Activated CD8-positive, alpha-beta memory T cell treated with anti-CD3 and anti-CD28 coated beads for 36 hours (primary cell): ENCODE results near the gene TRERF1. TPM values are rescaled to one million over a fixed set of nuclear protein-coding genes. Genes with fewer than 3 reads are reported as not detected.
"Not testable (repeated sequence)": the region's sequence is repeated elsewhere in the genome, so short reads cannot be mapped to it uniquely, and the experiment has no call there.

Source experiments
- CTCF ChIA-PET: fragments of 350-600 bp; sonication (Branson Sonifier 250); formaldehyde crosslinking; loops from one replicate; lab custom pipeline; 2021; ENCODE audit warnings: antibody characterized with exemption; lab: Charles Lee
- POLR2A ChIA-PET: fragments of 350-600 bp; sonication (Branson Sonifier 250); formaldehyde crosslinking; loops from one replicate; lab custom pipeline; 2021; ENCODE audit warnings: antibody characterized with exemption; lab: Charles Lee
- total RNA-seq, 2 experiments: library from RNA; stranded (reverse); gene quantifications; one replicate each; pipeline ENCODE4 v1.2.3, GENCODE V29; 2021

The TRERF1 gene
- total RNA-seq, 2 experiments from 2014 or later: 7.5 to 8.1 TPM

- ChIA-PET POLR2A (no interaction called here), CTCF (interaction anchor here (1.1 kb wide), 1 partner anchor 308 kb away, joined by 3 read pairs; no protein-coding TSS in a partner anchor)
Observed at GRCh38 chr6:42224222-42225028, 227.3 kb downstream of the TRERF1 start.

GRCh38 chr6:42222448-42222847 lies 229.3 kb downstream of the TRERF1 start:
- POLR2A ChIA-PET: interaction anchor here (0.7 kb wide), 1 partner anchor 8 kb away, joined by 8 read pairs; no protein-coding TSS in a partner anchor
- CTCF ChIA-PET: interaction anchor here (0.5 to 1.7 kb wide), 2 partner anchors 340 to 571 kb away, joined by 3 to 4 read pairs; no protein-coding TSS in a partner anchor

GRCh38 chr6:42221546-42221945 lies 230.2 kb downstream of the TRERF1 start:
- ChIA-PET CTCF (interaction anchor here (1.7 kb wide), 1 partner anchor 341 kb away, joined by 4 read pairs; no protein-coding TSS in a partner anchor), POLR2A (no interaction called here)

- POLR2A ChIA-PET: no interaction called here
- CTCF ChIA-PET: interaction anchor here (0.6 kb wide), 1 partner anchor 284 kb away, joined by 3 read pairs; no protein-coding TSS in a partner anchor
Observed at GRCh38 chr6:42220807-42221206, 230.9 kb downstream of the TRERF1 start.

- CTCF ChIA-PET: interaction anchor here (0.7 to 1.1 kb wide), 3 partner anchors 140 to 330 kb away, joined by 3 to 4 read pairs (median 3); no protein-coding TSS in a partner anchor
- POLR2A ChIA-PET: no interaction called here
Observed at GRCh38 chr6:42217519-42218367, 234.0 kb downstream of the TRERF1 start, which contains the start of gene MRPS10. Gene MRPS10 (minus strand): TSS chr6:42217861. CDS start chr6:42217849, 12 bp downstream.

- POLR2A ChIA-PET: no interaction called here
- CTCF ChIA-PET: interaction anchor here (0.7 to 1.1 kb wide), 3 partner anchors 140 to 330 kb away, joined by 3 to 4 read pairs (median 3); no protein-coding TSS in a partner anchor
Observed at GRCh38 chr6:42217157-42217518, 234.6 kb downstream of the TRERF1 start.

GRCh38 chr6:42216495-42216894 lies 235.2 kb downstream of the TRERF1 start:
- CTCF ChIA-PET: interaction anchor here (0.7 to 1.1 kb wide), 3 partner anchors 139 to 331 kb away, joined by 3 to 4 read pairs (median 3); no protein-coding TSS in a partner anchor
- POLR2A ChIA-PET: not testable (repeated sequence)

- ChIA-PET CTCF (no interaction called here), POLR2A (no interaction called here)
Observed at GRCh38 chr6:42212442-42212841, 239.3 kb downstream of the TRERF1 start.

GRCh38 chr6:42211726-42212125 lies 240.0 kb downstream of the TRERF1 start:
- CTCF ChIA-PET: interaction anchor here (0.6 kb wide), 1 partner anchor 336 kb away, joined by 3 read pairs; no protein-coding TSS in a partner anchor
- POLR2A ChIA-PET: no interaction called here

- ChIA-PET POLR2A (no interaction called here), CTCF (no interaction called here)
Observed at GRCh38 chr6:42210551-42210950, 241.2 kb downstream of the TRERF1 start.

GRCh38 chr6:42207559-42207958 lies 244.2 kb downstream of the TRERF1 start:
- POLR2A ChIA-PET, CTCF ChIA-PET: not testable (repeated sequence)

- ChIA-PET CTCF (no interaction called here), POLR2A (interaction anchor here (0.5 kb wide), 1 partner anchor 271 kb away, joined by 4 read pairs; no protein-coding TSS in a partner anchor)
Observed at GRCh38 chr6:42204768-42205282, 246.9 kb downstream of the TRERF1 start.

- ChIA-PET CTCF (no interaction called here), POLR2A (no interaction called here)
Observed at GRCh38 chr6:42203183-42203582, 248.5 kb downstream of the TRERF1 start.

- POLR2A ChIA-PET: not testable (repeated sequence)
- CTCF ChIA-PET: interaction anchor here (0.8 kb wide), 1 partner anchor 12 kb away, joined by 3 read pairs; no protein-coding TSS in a partner anchor
Observed at GRCh38 chr6:42202131-42202915, 249.4 kb downstream of the TRERF1 start.

- POLR2A ChIA-PET: no interaction called here
- CTCF ChIA-PET: interaction anchor here (0.7 to 0.9 kb wide), 3 partner anchors 13 to 358 kb away, joined by 3 read pairs; no protein-coding TSS in a partner anchor
Observed at GRCh38 chr6:42201382-42201781, 250.3 kb downstream of the TRERF1 start.

GRCh38 chr6:42200035-42200434 lies 251.7 kb downstream of the TRERF1 start:
- ChIA-PET POLR2A (no interaction called here), CTCF (interaction anchor here (0.7 kb wide), 1 partner anchor 103 kb away, joined by 4 read pairs; no protein-coding TSS in a partner anchor)

- ChIA-PET CTCF (interaction anchor here (0.7 kb wide), 1 partner anchor 102 kb away, joined by 4 read pairs; no protein-coding TSS in a partner anchor), POLR2A (no interaction called here)
Observed at GRCh38 chr6:42199106-42199981, 252.4 kb downstream of the TRERF1 start.
